ENCODE results near the gene FASLG. TPM values are rescaled to one million over a fixed set of nuclear protein-coding genes. Genes with fewer than 3 reads are reported as not detected.
A peak's percentile ranks its signal among the peaks of the same experiment; 100 is the strongest.

The FASLG gene
- total RNA-seq, 2 experiments from 2014 or later, result 4.5 to 4.6 TPM

DNA sequence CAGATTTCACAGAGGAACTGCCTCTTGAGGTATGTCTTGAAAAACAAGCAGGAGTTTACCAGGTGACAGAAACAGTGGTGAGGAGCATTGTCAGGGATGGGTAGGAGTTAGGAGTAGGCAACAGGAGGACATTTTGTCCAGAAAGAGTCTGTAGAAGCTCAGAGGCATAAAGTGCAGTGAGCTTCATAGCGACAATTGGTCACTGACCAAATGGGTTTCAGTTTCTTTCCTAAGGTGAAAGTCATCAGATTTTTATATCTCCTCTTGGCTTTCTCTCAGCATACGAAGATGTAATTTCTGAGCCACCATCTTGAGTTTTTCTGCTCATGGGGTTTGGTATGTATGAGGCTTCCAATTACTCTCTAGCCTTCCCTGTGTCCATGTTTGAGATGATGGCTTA, 29.3 kb upstream of the FASLG start:
- Mint-ChIP-seq H3K4me3 (no peak overlapping the region), H3K27ac (peak overlapping the region; percentile 27), H3K9me3 (peaks cover 3% of the 10 kb centered on the region), H3K36me3 (peaks cover 11% of the 10 kb centered on the region), H3K27me3 (peaks cover 3% of the 10 kb centered on the region), H3K4me1 (peaks cover 38% of the 10 kb centered on the region)
- no peak for DNase-seq
- POLR2A ChIA-PET, result interaction anchor here (2.5 kb wide), 1 partner anchor 9 kb away, joined by 10 read pairs; no protein-coding TSS in a partner anchor
- no peak for ATAC-seq (ENCODE audit: low read depth)

DNA sequence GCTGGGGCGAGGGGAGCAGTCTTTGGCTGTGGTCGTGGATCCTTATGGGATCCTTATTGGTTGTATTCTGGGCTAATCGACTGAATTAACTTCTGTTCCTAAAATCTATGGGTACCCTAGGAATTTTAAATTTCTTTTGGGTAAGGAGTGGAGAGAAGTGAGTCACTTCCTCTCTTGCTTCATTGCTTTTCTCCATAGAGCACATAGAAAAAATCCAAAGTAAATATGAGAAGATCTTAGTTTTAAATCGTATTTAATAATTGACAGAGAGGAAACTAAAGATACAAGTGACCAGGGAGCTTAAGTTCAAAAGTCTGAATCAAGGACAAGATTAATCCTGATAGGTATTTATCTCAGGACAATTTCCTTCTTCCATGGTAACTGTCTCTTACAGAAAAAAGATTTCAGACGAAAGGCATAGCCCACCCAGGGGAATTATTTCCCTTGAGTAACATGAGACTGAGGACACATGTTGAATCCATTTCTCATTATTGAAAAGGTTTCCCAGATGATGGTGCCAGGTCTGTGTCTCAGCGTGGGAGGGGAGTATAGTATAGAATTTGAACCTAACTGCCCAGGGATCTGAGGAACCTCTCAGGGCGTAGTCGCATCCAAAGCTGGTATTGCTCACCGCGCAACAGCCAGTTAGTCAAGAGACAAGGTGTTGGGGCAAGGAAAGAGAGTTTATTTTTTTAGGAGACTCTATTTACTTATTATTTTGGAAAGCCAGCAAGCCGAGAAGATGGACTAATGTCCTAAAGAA, 28.7 kb upstream of the FASLG start:
- Mint-ChIP-seq H3K4me1 (peaks cover 38% of the 10 kb centered on the region), H3K36me3 (peaks cover 11% of the 10 kb centered on the region), H3K9me3 (peaks cover 3% of the 10 kb centered on the region), H3K27me3 (peaks cover 3% of the 10 kb centered on the region), H3K27ac (no peak overlapping the region), H3K4me3 (no peak overlapping the region)
- ATAC-seq (ENCODE audit: low read depth), result no peak
- POLR2A ChIA-PET, result no interaction called here
- no peak for DNase-seq

DNA sequence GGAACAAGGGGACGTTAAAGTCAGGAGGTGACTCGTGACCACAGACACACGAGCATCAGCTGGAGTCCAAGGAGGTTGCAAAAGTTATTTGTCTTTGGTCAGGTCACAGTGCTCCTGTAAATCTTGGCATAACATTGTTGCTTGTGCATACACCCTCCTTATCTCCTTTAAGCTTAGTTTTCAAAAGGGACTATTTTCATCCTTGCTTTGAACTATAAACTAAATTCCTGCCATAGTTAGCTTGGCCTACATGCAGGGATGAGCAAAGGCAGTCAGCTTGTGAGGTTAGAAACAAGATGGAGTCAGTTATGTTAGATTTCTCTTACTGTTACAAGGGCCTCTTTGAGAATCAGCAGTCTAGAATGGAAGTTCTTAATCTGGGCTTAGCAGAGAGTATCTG, 28.0 kb upstream of the FASLG start:
- POLR2A ChIA-PET, result interaction anchor here (0.6 kb wide), 1 partner anchor 68 kb away, joined by 3 read pairs; no protein-coding TSS in a partner anchor
- Mint-ChIP-seq H3K27me3 (peaks cover 3% of the 10 kb centered on the region), H3K27ac (no peak overlapping the region), H3K36me3 (peaks cover 11% of the 10 kb centered on the region), H3K4me1 (peaks cover 38% of the 10 kb centered on the region), H3K4me3 (no peak overlapping the region), H3K9me3 (peaks cover 3% of the 10 kb centered on the region)
- DNase-seq (no peak), ATAC-seq (ENCODE audit: low read depth) (no peak)

DNA sequence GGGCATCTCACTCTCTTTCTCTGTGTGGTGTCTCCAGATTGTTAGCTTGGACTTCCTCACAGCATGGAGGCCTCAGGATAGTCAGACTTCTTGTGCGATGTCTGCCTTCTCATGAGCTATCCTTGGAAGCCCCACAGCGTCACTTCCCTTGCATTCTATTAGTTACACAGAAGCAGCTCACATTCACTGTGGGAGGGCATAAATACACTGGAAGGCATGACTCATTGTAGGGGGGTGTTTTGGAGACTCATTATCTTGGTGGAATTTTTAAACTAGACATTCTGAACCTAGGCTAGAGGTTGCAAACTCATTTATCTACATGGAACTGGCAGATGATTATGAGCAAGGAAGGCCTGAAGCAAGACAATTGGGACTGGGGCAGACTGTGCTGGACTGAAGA, 21.4 kb upstream of the FASLG start:
- H3K4me1 Mint-ChIP-seq, result peaks cover 55% of the 10 kb centered on the region
- H3K27ac Mint-ChIP-seq, result peak overlapping the region; percentile 45
- POLR2A ChIA-PET, result interaction anchor here (1.1 to 2.9 kb wide), 3 partner anchors 9 to 27 kb away, joined by 3 to 10 read pairs (median 4); no protein-coding TSS in a partner anchor
- H3K27me3 Mint-ChIP-seq, result no peaks in the 10 kb centered on the region
- no peak for DNase-seq
- H3K4me3 Mint-ChIP-seq, result no peak overlapping the region
- H3K36me3 Mint-ChIP-seq, result peaks cover 5% of the 10 kb centered on the region
- H3K9me3 Mint-ChIP-seq, result peaks cover 6% of the 10 kb centered on the region
- no peak for ATAC-seq (ENCODE audit: low read depth)

DNA sequence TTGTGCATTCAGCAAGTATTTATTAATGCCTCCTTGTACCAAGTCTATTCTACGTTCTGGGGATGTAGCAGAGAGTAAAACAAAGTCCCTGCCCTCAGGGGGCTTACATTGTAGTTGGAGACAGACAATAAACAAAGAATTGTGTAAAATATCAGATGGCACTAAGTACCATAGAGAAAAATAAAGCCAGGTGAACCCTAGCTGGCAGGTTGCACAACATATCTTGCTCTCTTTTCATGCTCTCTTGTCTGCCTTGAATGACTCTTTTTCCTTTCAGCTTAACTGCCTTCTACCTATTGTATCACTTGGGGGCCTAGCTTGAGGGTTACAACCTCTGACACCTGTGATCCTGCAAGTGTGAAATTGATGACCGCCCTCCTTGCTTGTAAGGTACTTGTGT, 20.7 kb upstream of the FASLG start:
- peak overlapping the region; percentile 97 for H3K27ac Mint-ChIP-seq
- no peak for ATAC-seq (ENCODE audit: low read depth)
- DNase-seq, result no peak
- H3K27me3 Mint-ChIP-seq, result no peaks in the 10 kb centered on the region
- H3K36me3 Mint-ChIP-seq, result peaks cover 5% of the 10 kb centered on the region
- peaks cover 62% of the 10 kb centered on the region for H3K4me1 Mint-ChIP-seq
- H3K9me3 Mint-ChIP-seq, result peaks cover 6% of the 10 kb centered on the region
- H3K4me3 Mint-ChIP-seq, result peak overlapping the region; percentile 76
- POLR2A ChIA-PET, result interaction anchor here (0.9 to 2.9 kb wide), 5 partner anchors 10 to 61 kb away, joined by 3 to 10 read pairs (median 3); no protein-coding TSS in a partner anchor

DNA sequence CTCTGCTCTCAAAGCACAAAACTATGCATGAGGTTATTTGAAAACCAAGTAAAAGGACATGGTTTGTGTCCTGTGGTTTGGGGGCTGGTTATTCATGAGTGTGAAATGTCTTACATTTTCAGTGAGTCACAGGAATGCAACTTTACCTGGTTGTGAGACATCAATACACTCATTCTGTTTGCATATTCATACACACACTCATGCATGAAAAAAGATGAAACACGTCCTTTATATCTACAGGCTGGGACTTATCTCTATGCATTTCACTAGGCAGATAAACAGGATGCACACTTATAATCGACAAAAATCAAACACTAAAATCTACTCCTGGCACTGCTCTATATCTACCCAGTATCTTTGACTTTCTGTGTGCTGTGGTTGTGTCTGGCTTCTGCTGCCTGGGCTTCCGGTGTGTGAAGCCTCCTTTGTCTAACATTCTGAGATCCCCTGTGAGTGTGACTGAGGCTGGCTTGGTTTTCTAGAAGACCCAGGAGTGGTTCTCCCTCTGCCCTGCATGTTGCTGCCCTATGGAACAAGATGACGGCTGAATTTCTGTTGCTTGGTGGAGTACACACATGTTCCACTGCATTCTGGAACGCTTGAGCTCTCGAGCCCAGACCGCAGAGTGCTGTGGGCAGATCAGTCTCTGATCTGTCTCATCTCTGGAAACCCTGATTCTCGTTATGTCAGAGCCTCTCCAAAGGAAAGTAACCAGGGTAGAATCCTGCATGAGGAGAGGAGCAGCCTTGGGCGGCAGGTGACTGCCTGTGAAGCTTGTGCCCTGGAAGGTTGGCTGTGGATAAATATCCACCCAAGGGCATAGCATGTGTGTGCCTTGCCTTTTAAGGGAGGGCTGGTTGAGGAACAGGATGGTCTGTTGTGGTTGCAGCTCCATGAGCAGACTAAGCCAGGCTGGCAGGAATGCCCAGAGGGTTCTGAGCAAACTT, 19.7 kb upstream of the FASLG start:
- Mint-ChIP-seq H3K36me3 (peaks cover 5% of the 10 kb centered on the region), H3K27me3 (no peaks in the 10 kb centered on the region), H3K4me3 (peak overlapping the region; percentile 76), H3K27ac (peak overlapping the region; percentile 97), H3K9me3 (peaks cover 6% of the 10 kb centered on the region), H3K4me1 (peaks cover 71% of the 10 kb centered on the region)
- ATAC-seq (ENCODE audit: low read depth) (peak; percentile 75), DNase-seq (peak; percentile 77)
- POLR2A ChIA-PET, result interaction anchor here (0.9 to 2.9 kb wide), 9 partner anchors 11 to 66 kb away, joined by 3 to 12 read pairs (median 4); partner anchors contain the start of gene FASLG

DNA sequence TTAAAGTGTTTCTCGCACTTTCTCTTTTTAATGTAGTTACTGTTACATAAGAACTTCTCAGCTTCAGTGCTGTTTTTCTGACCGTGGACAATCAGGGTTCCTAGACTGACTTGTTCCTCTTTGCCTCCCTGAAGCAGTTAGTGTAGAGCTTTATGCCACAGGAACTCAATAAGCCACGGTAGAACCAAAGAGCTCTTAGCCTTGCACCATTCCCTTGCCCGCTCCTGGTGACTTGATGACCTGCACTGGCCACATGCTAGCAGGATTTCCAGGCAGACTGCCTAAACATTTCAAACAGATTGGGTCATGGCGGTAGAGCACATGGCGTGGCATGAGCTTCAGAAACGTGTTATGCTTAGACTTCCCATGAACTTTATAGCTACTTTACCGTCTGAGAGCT, 18.8 kb upstream of the FASLG start:
- DNase-seq (no peak), ATAC-seq (ENCODE audit: low read depth) (no peak)
- Mint-ChIP-seq H3K27ac (peak overlapping the region; percentile 97), H3K4me3 (peak overlapping the region; percentile 76), H3K36me3 (peaks cover 8% of the 10 kb centered on the region), H3K9me3 (peaks cover 6% of the 10 kb centered on the region), H3K4me1 (peaks cover 81% of the 10 kb centered on the region), H3K27me3 (no peaks in the 10 kb centered on the region)
- POLR2A ChIA-PET, result interaction anchor here (0.6 to 2.9 kb wide), 8 partner anchors 12 to 73 kb away, joined by 3 to 12 read pairs (median 4); partner anchors contain the start of gene FASLG

DNA sequence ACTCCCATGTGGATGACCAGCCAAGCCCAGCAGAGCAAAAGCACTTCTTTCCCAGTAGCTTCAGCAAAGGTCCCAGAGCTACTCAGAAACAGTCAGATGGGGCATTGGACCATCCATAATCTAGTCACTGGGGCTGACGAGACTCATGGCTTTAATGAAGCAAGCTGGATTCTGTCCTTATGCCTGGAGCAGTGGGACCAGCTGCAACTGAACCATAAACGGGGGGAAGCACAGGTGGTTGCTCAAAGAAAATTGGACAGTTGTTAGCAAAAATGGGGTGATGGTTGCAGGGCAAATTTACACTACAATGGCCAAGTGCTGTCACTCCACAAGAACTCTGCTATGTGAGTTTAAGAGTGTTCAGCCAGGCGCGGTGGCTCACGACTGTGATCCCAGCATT, 17.4 kb upstream of the FASLG start:
- POLR2A ChIA-PET, result interaction anchor here (0.5 to 2.7 kb wide), 3 partner anchors 17 to 91 kb away, joined by 3 to 12 read pairs (median 4); partner anchors contain the start of gene FASLG
- Mint-ChIP-seq H3K27ac (peak overlapping the region; percentile 40), H3K9me3 (peaks cover 4% of the 10 kb centered on the region), H3K27me3 (no peaks in the 10 kb centered on the region), H3K36me3 (peaks cover 10% of the 10 kb centered on the region), H3K4me1 (peaks cover 88% of the 10 kb centered on the region), H3K4me3 (peak overlapping the region; percentile 17)
- ATAC-seq (ENCODE audit: low read depth) (no peak), DNase-seq (no peak)

DNA sequence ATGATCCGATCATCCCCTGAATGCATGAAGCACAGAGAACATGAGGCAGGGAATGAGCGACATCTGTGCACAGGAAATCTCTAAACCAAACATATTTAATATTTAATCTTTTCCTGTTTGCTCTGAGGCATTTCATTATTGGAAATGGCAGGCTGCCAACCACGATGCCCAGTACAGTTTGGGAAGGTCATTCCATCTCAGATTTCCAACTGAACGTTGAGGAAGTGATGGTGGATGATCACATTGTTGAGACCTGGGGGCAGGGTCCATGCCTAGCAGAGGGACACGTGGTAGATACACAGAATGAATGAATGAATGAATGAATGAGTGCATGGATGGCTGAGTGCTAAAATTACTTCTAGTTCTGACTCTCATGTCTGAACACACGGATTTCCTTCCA, 15.9 kb upstream of the FASLG start:
- Mint-ChIP-seq H3K4me1 (peaks cover 89% of the 10 kb centered on the region), H3K36me3 (peaks cover 5% of the 10 kb centered on the region), H3K9me3 (no peaks in the 10 kb centered on the region), H3K27me3 (no peaks in the 10 kb centered on the region), H3K27ac (peak overlapping the region; percentile 92), H3K4me3 (peak overlapping the region; percentile 74)
- DNase-seq, result no peak
- POLR2A ChIA-PET, result interaction anchor here (0.9 to 1.7 kb wide), 4 partner anchors 16 to 57 kb away, joined by 3 to 7 read pairs (median 5); partner anchors contain the start of gene FASLG
- no peak for ATAC-seq (ENCODE audit: low read depth)

DNA sequence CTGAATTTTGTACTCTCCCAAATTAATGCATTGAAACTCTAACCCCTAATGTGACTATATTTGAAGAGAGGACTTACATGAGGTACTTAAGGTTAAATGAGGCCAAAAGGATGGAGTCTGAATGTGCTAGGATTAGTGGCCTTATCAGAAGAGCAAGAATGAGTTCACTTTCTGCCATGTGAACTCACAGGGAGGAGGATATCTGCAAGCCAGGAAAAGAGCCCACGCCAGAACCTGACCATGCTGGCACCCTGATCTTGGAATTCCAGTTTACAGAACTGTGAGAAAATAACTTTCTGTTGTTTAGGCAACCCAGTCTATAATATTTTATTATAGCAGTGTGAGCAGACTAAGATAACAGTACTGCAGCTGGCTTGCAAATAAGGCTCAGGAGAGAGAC, 12.2 kb upstream of the FASLG start:
- Mint-ChIP-seq H3K27ac (peak overlapping the region; percentile 82), H3K4me1 (peaks cover 60% of the 10 kb centered on the region), H3K4me3 (no peak overlapping the region), H3K36me3 (peaks cover 12% of the 10 kb centered on the region), H3K9me3 (peaks cover 2% of the 10 kb centered on the region), H3K27me3 (no peaks in the 10 kb centered on the region)
- ATAC-seq (ENCODE audit: low read depth), result no peak
- POLR2A ChIA-PET, result interaction anchor here (0.8 to 1.1 kb wide), 4 partner anchors 14 to 62 kb away, joined by 3 to 4 read pairs (median 3); no protein-coding TSS in a partner anchor
- DNase-seq, result no peak

DNA sequence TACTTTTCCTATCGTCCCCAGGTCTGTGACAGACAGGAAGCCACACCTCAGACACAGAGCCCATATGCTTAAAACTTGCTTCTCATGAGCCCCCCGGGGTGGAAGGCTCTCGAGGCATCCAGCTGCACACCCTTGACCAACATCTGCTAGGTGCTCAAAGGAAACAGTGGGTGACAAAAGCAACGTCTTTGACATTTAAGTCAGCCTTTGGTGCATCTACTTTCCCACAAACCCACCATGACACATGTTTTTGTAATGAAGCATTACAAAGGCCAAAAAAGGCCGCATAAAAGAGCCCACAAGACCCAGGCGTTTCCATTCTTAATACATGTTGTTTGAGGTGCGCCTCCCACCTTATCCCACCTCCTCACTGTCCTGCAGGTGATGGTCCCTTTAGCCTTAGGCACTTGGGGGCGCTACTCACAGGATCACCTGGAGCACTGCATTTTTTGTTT, 11.8 kb upstream of the FASLG start:
- Mint-ChIP-seq H3K27ac (peak overlapping the region; percentile 82), H3K36me3 (peaks cover 12% of the 10 kb centered on the region), H3K9me3 (peaks cover 2% of the 10 kb centered on the region), H3K4me1 (peaks cover 58% of the 10 kb centered on the region), H3K27me3 (no peaks in the 10 kb centered on the region), H3K4me3 (peak overlapping the region; percentile 33)
- ATAC-seq (ENCODE audit: low read depth) (peak; percentile 68), DNase-seq (peak; percentile 63)
- POLR2A ChIA-PET, result interaction anchor here (0.8 to 1.1 kb wide), 4 partner anchors 13 to 62 kb away, joined by 3 to 4 read pairs (median 3); no protein-coding TSS in a partner anchor

DNA sequence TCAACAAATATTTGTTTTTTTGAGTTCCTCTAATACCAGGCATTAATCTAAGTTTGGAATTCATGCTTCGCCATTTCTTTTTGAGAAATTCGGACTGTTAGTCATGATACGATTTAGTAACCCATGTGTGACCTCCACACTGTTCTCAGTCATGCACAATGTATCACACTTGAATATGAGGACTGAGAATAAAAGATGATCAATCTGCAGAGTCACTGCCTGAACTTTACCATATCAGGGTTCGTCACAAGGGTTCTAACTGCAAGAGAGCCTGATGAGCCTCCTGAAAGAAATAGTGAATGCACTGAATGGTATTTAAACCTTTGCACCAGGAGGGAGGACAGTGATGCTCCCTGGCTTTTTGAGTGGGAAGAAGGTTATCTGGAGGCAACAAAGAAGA, 10.9 kb upstream of the FASLG start:
- no peak for ATAC-seq (ENCODE audit: low read depth)
- Mint-ChIP-seq H3K27me3 (no peaks in the 10 kb centered on the region), H3K4me1 (peaks cover 52% of the 10 kb centered on the region), H3K9me3 (peaks cover 2% of the 10 kb centered on the region), H3K4me3 (peak overlapping the region; percentile 7), H3K36me3 (peaks cover 12% of the 10 kb centered on the region), H3K27ac (peak overlapping the region; percentile 82)
- DNase-seq, result no peak
- POLR2A ChIA-PET, result no interaction called here

All from activated naive CD8-positive, alpha-beta T cell treated with anti-CD3 and anti-CD28 coated beads, Interleukin-2, amount 10 ng/mL, durations not matched to agents 7 days and 5 days (primary cell).